Measurements from ENCODE around the gene DCDC2. TPM values are rescaled to one million over a fixed set of nuclear protein-coding genes. Genes with fewer than 3 reads are reported as not detected.

Gene DCDC2
- total RNA-seq, 1 experiment from 2014 or later = 1.8 TPM

- TF ChIP-seq PRDM15 (CRISPR knock-in tag; IDR thresholded peaks at IDR 0.05) = no peak
- peak; percentile 82 for TF ChIP-seq HMGXB4 (CRISPR knock-in tag; IDR thresholded peaks at IDR 0.05)
- TF ChIP-seq ZBTB21 (CRISPR knock-in tag; IDR thresholded peaks at IDR 0.05; ENCODE audit: borderline replicate concordance) = 0 out of 2 replicates have a peak, but pooled peaks have one; percentile 10
- TF ChIP-seq CDX4 (CRISPR knock-in tag; IDR thresholded peaks at IDR 0.05; ENCODE audit: borderline replicate concordance) = no peak
- no peak for TF ChIP-seq GABPB1 (CRISPR knock-in tag; IDR thresholded peaks at IDR 0.05)
- TF ChIP-seq MLX (CRISPR knock-in tag; IDR thresholded peaks at IDR 0.05) = no peak
- TF ChIP-seq ZNF121 (CRISPR knock-in tag; IDR thresholded peaks at IDR 0.05) = peak; percentile 55
- TF ChIP-seq CTCF (IDR thresholded peaks at IDR 0.05) = peak; percentile 93
- peak; percentile 34; the same call in 1 of the 2 replicates for TF ChIP-seq MAX (CRISPR knock-in tag; IDR thresholded peaks at IDR 0.05)
- TF ChIP-seq IRF1 (CRISPR knock-in tag; IDR thresholded peaks at IDR 0.05) = no peak
- no peak for TF ChIP-seq ZNF396 (CRISPR knock-in tag; IDR thresholded peaks at IDR 0.05; ENCODE audit: borderline replicate concordance)
- TF ChIP-seq STAT6 (CRISPR knock-in tag; conservative IDR thresholded peaks at IDR 0.05; ENCODE audit: low read depth) = no peak
- TF ChIP-seq ZNF512 (CRISPR knock-in tag; IDR thresholded peaks at IDR 0.05; ENCODE audit: borderline replicate concordance) = no peak
- no peak for TF ChIP-seq SOX15 (CRISPR knock-in tag; IDR thresholded peaks at IDR 0.05)
- no peak for TF ChIP-seq ZNF423 (CRISPR knock-in tag; IDR thresholded peaks at IDR 0.05)
- 0 out of 2 replicates have a peak, but pooled peaks have one; percentile 67 for TF ChIP-seq ZNF232 (CRISPR knock-in tag; IDR thresholded peaks at IDR 0.05)
- no peak for TF ChIP-seq ESRRA (CRISPR knock-in tag; IDR thresholded peaks at IDR 0.05; ENCODE audit: borderline replicate concordance)
- peak; percentile 88 for TF ChIP-seq USF1 (CRISPR knock-in tag; IDR thresholded peaks at IDR 0.05)
Observed at GRCh38 chr6:24359640-24360454, 2.0 kb upstream of the DCDC2 start (continued).
